Heart left ventricle (tissue), 16 donors: ENCODE data around the gene PRAMEF10. TPM values are rescaled to one million over a fixed set of nuclear protein-coding genes. Genes with fewer than 3 reads are reported as not detected.
"Not testable (repeated sequence)": the region's sequence is repeated elsewhere in the genome, so short reads cannot be mapped to it uniquely, and the experiment has no call there.

ENCODE experiments used
- ATAC-seq, 4 donors: fragments of 200-7000 bp; cut with Tn5 transposase; one replicate each; pipeline ENCODE4 v1.9.1; 2020 to 2022; ENCODE audit warnings: moderate library complexity in 4 of 4, mild to moderate bottlenecking in 3 of 4, moderate number of reproducible peaks in 1 of 4
- DNase-seq, 5 donors: peaks; one replicate each; pipeline ENCODE4 v3.0.0-alpha.2; 2020
- H3K27ac ChIP-seq, 12 donors: fragments of 200-600 bp; sonication (generic) in 4 of 12; one replicate each; pipeline versions ENCODE4 v1.5.0 to v1.8.0; 2016 to 2022; ENCODE audit warnings: mild to moderate bottlenecking in 2 of 12
- H3K27me3 ChIP-seq, 9 donors: fragments of 200-600 bp; sonication (generic) in 2 of 9; one replicate each; pipeline versions ENCODE4 v1.5.1 to v1.8.0; 2016 to 2022; ENCODE audit warnings: mild to moderate bottlenecking in 3 of 9
- H3K36me3 ChIP-seq, 9 donors: fragments of 200-600 bp; sonication (generic) in 2 of 9; one replicate each; pipeline versions ENCODE4 v1.5.0 to v1.8.0; 2018 to 2022; ENCODE audit warnings: mild to moderate bottlenecking in 2 of 9
- H3K4me1 ChIP-seq, 12 donors: fragments of 200-600 bp; sonication (generic) in 4 of 12; one replicate each; pipeline versions ENCODE4 v1.5.0 to v1.8.0; 2016 to 2022; ENCODE audit warnings: mild to moderate bottlenecking in 3 of 12
- H3K4me3 ChIP-seq, 12 donors: fragments of 200-600 bp; sonication (generic) in 4 of 12; one replicate each; pipeline versions ENCODE4 v1.5.0 to v1.8.0; 2017 to 2022; ENCODE audit warnings: mild to moderate bottlenecking in 9 of 12, moderate library complexity in 4 of 12
- H3K9me3 ChIP-seq, 12 donors: fragments of 200-600 bp; sonication (generic) in 4 of 12; one replicate each; pipeline versions ENCODE4 v1.5.0 to v1.8.0; 2016 to 2022; ENCODE audit warnings: mild to moderate bottlenecking in 1 of 12
- WGBS, 4 donors: extraction: QIAGEN DNeasy Blood & Tissue Kit in 2 of 4; methylation state at CpG; one replicate each; pipeline versions ENCODE4 v1.1.5 to v1.1.7; 2013 to 2018; 5-methylcytosine and 5-hydroxymethylcytosine counted together
- intact Hi-C, 10 donors: fragments of 100-400 bp; cut with DNase I; formaldehyde crosslinking; loops; one replicate each; pipeline versions ENCODE4 v1.11.1 to v1.14.2; 2022
- long read RNA-seq, 3 donors: library from polyadenylated mRNA; unstranded; transcript quantifications; one replicate each; pipeline ENCODE4 v2.0.0, GENCODE V29; 2020 to 2021
- polyA plus RNA-seq, 2 donors: library from polyadenylated mRNA; stranded (reverse); fragments of 200-250 nt; gene quantifications; one replicate each; pipeline ENCODE4 v1.2.3, GENCODE V29; 2013
- total RNA-seq, 9 donors: library from RNA; depleted of rRNA in 2 of 9; stranded (reverse); fragments of >200 nt in 2 of 9; fragmentation: NEBNext Ultra II Directional in 3 of 9; extraction: Animal tissue kit (Norgen Biotek cat#: 25700) in 3 of 9; gene quantifications; one replicate each; pipeline versions ENCODE4 v1.1.0 to v1.2.4, GENCODE V29; 2016 to 2023
- donor health status: ischemic (EF 13 %, LVEDD 7.1; RV severe dilation, severe dysfunction).
- donor health status: healthy with polysubstance abuse.
- donor health status: DM: no; HTN: yes; CAD: no.
- donor health status: DM: no; HTN: no; CAD: no.
- donor health status: ischemic (EF 25% LVEDD 6.9; RV normal size, moderate dysfunction).
- donor health status: ischemic (EF 25% LVEDD 5.7; RV mildly dilated, moderate dysfunction).
- donor health status: healthy.
- donor health status: DM: yes; HTN: yes; CAD: no.
- donor health status: ischemic (EF 35%, LVEDD 5.7; RV mildly dilated, moderate dysfunction).
- donor health status: nonischemic (EF 11% LVEDD 7.7; RV severe dilation, severe dysfunction).
- donor health status: DM: yes; HTN: yes; CAD: no.
- donor health status: PGD.
- donor health status: ischemic (EF 29% LVEDD 5.4; RV normal size, mild dysfunction).
- donor health status: nonischemic (EF 23%, LVEDD 6.1; RV moderate dilation, normal function).

PRAMEF10 gene
- total RNA-seq (not detected), polyA plus RNA-seq (not detected)
- long read RNA-seq, donor 1 = 0 reads
- long read RNA-seq, donor 2 = 0 reads
- long read RNA-seq, donor 3 = 0 reads

DNA sequence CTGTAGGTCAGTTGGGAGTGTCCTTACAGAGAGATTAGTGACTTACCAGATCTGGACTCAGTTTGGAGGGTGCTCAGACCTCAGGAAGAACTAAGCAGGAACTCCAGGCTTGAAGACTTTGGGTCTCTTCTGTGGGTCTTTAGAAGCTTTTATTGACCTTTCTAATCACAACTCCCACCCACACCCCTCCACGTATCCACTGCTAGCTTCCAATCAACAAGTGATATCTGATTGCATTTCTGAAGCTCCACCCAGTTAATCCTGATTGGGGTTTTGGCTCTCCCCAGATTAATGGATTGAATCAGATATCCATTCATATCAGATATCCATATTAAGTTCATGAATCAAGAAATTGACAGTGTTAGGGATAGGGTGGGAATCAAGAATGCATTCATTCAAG lies at the start of gene PRAMEF10:
TSS of gene PRAMEF10 (minus strand) at position 101 of the 400 bp plus-strand sequence. CDS start 2,423 bp downstream, outside the sequence.
- H3K4me3 ChIP-seq, intact Hi-C loops, ATAC-seq, H3K27me3 ChIP-seq, H3K27ac ChIP-seq, H3K36me3 ChIP-seq, H3K9me3 ChIP-seq, DNase-seq, H3K4me1 ChIP-seq: not testable (repeated sequence)
- WGBS, 4 donors = 57% methylated on average over 1 of the region's 1 CpG; no CpG with 5 or more reads in 2 of the 4 donors

DNA sequence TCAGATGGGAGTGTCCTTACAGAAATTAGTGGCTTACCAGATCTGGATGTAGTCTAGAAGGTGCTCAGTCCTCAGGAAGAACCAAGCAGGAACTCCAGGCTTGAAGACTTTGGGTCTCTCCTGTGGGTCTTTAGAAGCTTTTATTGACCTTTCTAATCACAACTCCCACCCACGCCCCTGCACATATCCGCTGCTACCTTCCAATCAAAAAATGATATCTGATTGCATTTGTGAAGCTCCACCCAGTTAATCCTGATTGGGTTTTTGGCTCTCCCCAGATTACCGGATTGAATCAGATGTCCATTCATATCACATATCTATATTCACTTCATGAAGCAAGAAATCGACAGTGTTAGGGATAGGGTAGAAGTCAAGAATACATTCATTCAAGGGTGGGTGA lies 49.4 kb upstream of the PRAMEF10 start, which contains the start of gene PRAMEF6:
TSS of gene PRAMEF6 (minus strand) at position 101 of the 400 bp plus-strand sequence. CDS start 5,062 bp downstream, outside the sequence.
- H3K4me3 ChIP-seq, H3K9me3 ChIP-seq, H3K4me1 ChIP-seq, ATAC-seq, H3K27ac ChIP-seq, H3K36me3 ChIP-seq, intact Hi-C loops, DNase-seq, H3K27me3 ChIP-seq: not testable (repeated sequence)
- WGBS, 4 donors = 68 to 89% (median 82%) methylated on average over 2 to 4 of the region's 4 CpGs

DNA sequence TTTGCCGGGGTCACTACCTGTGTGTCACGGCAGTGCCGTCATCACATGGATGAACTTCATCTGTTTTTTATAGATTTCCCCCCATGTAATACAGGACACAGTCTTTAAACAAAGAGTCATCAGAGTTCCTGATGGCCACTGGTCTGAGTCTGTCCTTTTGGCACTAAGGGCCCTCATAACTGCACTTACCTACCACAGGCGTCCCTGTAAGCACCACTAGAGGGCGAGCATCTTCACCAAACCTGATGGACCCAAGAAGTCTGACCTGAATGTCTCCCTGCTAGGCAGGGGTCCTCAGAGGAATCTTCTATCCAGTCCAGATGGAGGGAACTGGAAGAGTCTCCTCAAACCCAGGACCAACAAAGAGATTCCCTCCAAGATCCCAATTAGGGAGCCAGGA lies 26.3 kb upstream of the PRAMEF10 start:
- H3K9me3 ChIP-seq, ATAC-seq, H3K4me3 ChIP-seq, H3K4me1 ChIP-seq, H3K36me3 ChIP-seq, H3K27me3 ChIP-seq, intact Hi-C loops, H3K27ac ChIP-seq, DNase-seq: not testable (repeated sequence)
- 31 to 58% (median 33%) methylated on average over 3 to 5 of the region's 5 CpGs; no CpG with 5 or more reads in 1 of the 4 donors for WGBS, 4 donors

DNA sequence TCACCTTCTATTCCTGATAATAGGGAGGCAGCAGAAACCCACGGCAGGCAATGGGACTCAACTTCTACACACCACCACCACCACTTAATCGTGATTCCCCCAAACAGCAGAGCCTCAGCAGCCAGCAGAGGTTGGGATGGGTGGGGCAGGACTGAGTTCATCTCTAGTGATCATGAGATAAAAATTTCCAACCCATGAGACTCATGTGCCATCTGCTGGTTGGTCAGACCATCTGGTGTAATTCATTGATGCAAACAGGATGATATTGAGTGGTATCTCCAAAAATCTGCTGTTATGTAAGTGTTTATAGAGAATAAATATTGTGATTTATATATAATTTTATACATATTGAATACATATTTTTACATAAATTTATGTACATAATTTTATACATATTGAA lies 23.7 kb upstream of the PRAMEF10 start:
- H3K4me1 ChIP-seq, intact Hi-C loops, H3K36me3 ChIP-seq, H3K27ac ChIP-seq, H3K9me3 ChIP-seq, ATAC-seq, H3K4me3 ChIP-seq, DNase-seq, H3K27me3 ChIP-seq: not testable (repeated sequence)
- WGBS, 4 donors = 60 to 82% (median 73%) methylated on average over 2 of the region's 2 CpGs

DNA sequence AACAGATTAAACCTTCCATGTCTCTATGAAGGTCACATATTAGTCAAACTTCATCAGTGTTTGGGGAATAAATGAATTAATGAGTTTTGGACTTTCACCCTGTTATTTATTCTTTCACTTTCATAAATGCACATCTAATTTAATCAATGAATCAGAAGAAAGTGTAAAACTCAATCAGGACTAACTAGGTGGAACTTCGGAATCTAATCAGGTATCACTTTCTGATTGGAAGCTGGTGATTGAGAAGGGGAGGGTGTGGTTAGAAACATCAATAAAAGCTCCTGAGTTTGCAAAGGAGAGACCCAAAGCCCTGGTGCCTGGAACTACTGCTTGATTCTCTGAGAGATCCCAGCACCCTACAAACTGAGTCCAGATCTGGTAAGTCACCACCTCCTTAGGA lies 18.2 kb upstream of the PRAMEF10 start, which contains the start of gene PRAMEF7:
TSS of gene PRAMEF7 (plus strand) at position 301 of the 400 bp plus-strand sequence. CDS start 1,083 bp downstream, outside the sequence.
- ATAC-seq, intact Hi-C loops: not testable (repeated sequence)
- WGBS, 4 donors = no CpG with 5 or more reads among the region's 1 CpG

GRCh38 chr1:12903793-12904572 lies 5.9 kb upstream of the PRAMEF10 start:
- 72 to 100% (median 77%) methylated on average over 1 to 4 of the region's 5 CpGs for WGBS, 4 donors
- H3K27me3 ChIP-seq, ATAC-seq, H3K4me1 ChIP-seq, H3K9me3 ChIP-seq, H3K27ac ChIP-seq, H3K4me3 ChIP-seq, DNase-seq, H3K36me3 ChIP-seq, intact Hi-C loops: not testable (repeated sequence)

More for the DNA sequence above, 18.2 kb upstream of the PRAMEF10 start, which contains the start of gene PRAMEF7:
- H3K27ac ChIP-seq, DNase-seq, H3K36me3 ChIP-seq, H3K27me3 ChIP-seq, H3K4me1 ChIP-seq, H3K4me3 ChIP-seq, H3K9me3 ChIP-seq: not testable (repeated sequence)

DNA sequence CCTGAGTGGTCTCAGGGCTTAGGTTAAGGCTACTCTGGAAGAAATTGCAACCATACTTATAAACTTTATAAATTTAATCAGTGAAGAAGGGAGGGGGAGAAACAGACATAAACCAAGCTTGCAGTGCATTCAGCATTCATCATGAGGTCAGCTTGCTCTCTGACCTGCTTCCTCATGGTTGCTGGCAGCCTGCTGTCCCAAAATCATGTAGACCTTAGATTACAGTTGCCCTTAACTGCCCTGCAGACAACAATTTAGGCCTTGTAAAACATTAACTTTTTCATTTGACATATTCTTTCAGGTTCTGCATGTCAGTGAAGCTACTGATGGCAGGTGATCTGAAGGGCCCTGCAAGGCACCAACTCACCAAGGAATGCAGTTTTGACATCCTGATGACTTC lies 1.1 kb upstream of the PRAMEF10 start:
- H3K27me3 ChIP-seq, H3K36me3 ChIP-seq, H3K4me1 ChIP-seq, DNase-seq, H3K9me3 ChIP-seq, H3K27ac ChIP-seq, ATAC-seq, H3K4me3 ChIP-seq, intact Hi-C loops: not testable (repeated sequence)

- H3K27me3 ChIP-seq, ATAC-seq, H3K4me3 ChIP-seq, H3K27ac ChIP-seq, intact Hi-C loops, H3K9me3 ChIP-seq, H3K4me1 ChIP-seq, H3K36me3 ChIP-seq, DNase-seq: not testable (repeated sequence)
- WGBS, 4 donors = 41 to 73% (median 67%) methylated on average over 3 of the region's 3 CpGs
Observed at GRCh38 chr1:12886101-12886500, 12.0 kb downstream of the PRAMEF10 start, which contains the start of gene PRAMEF4. Gene PRAMEF4, minus strand, starts transcription at chr1:12886201. Its CDS starts 2,807 bp downstream, at chr1:12883394.

- H3K36me3 ChIP-seq, H3K27me3 ChIP-seq, H3K4me1 ChIP-seq, DNase-seq, H3K9me3 ChIP-seq, H3K27ac ChIP-seq, ATAC-seq, H3K4me3 ChIP-seq, intact Hi-C loops: not testable (repeated sequence)
- 80 to 88% (median 82%) methylated on average over 1 to 3 of the region's 4 CpGs for WGBS, 4 donors
Observed at GRCh38 chr1:12878453-12878852, 19.6 kb downstream of the PRAMEF10 start.

GRCh38 chr1:12863131-12863880 lies 34.8 kb downstream of the PRAMEF10 start:
- H3K4me3 ChIP-seq, H3K36me3 ChIP-seq, DNase-seq, H3K27ac ChIP-seq, ATAC-seq, H3K4me1 ChIP-seq, H3K27me3 ChIP-seq, intact Hi-C loops, H3K9me3 ChIP-seq: not testable (repeated sequence)
- 81 to 88% (median 87%) methylated on average over 1 to 5 of the region's 7 CpGs for WGBS, 4 donors
